Measurements from ENCODE around the gene AMPH.
"Not testable (repeated sequence)": the region's sequence is repeated elsewhere in the genome, so short reads cannot be mapped to it uniquely, and the experiment has no call there.

GRCh38 chr7:38353431-38353881, 277.7 kb downstream of the AMPH start:
- TF ChIP-seq CTCF (optimal IDR thresholded peaks at IDR 0.05 in 1 of 3, IDR thresholded peaks at IDR 0.05 in 1 of 3, conservative IDR thresholded peaks at IDR 0.05 in 1 of 3; ENCODE audit: extremely low read depth in 1 of 3, insufficient read depth in 2 of 3, low read length in 3 of 3); EZH2 (IDR thresholded peaks at IDR 0.05; ENCODE audit: low read length): not testable (repeated sequence)
